ACC112 (cell line): ENCODE data around the gene CHRD.
A peak's percentile ranks its signal among the peaks of the same experiment; 100 is the strongest.
"Not testable (repeated sequence)": the region's sequence is repeated elsewhere in the genome, so short reads cannot be mapped to it uniquely, and the experiment has no call there.

Experiments used
- H2AFZ ChIP-seq: fragments of 200-600 bp; sonication (generic); one replicate; pipeline ENCODE4 v1.6.0; 2017; ENCODE audit warnings: antibody characterized with exemption, low read length; ENCODE audit not compliant: unreplicated experiment
- H3K27ac ChIP-seq: fragments of 200-600 bp; sonication (generic); 2 replicates; pipeline ENCODE4 v1.5.1; 2014; ENCODE audit warnings: low read depth, mild to moderate bottlenecking, antibody characterized with exemption, low read length, moderate library complexity
- H3K27me3 ChIP-seq: fragments of 200-600 bp; sonication (generic); 2 replicates; pipeline ENCODE4 v1.6.1; 2014; ENCODE audit warnings: mild to moderate bottlenecking, antibody characterized with exemption, low read length, moderate library complexity, mixed read lengths; ENCODE audit not compliant: insufficient read depth
- H3K36me3 ChIP-seq: fragments of 200-600 bp; sonication (generic); 2 replicates; pipeline ENCODE4 v1.6.1; 2016; ENCODE audit warnings: mild to moderate bottlenecking, antibody characterized with exemption, low read length, moderate library complexity, mixed read lengths; ENCODE audit not compliant: insufficient read depth
- H3K4me1 ChIP-seq: fragments of 200-600 bp; sonication (generic); one replicate; pipeline ENCODE4 v1.6.1; 2016; ENCODE audit warnings: low read length, mixed read lengths; ENCODE audit not compliant: insufficient read depth, unreplicated experiment, control insufficient read depth
- H3K4me3 ChIP-seq: fragments of 200-600 bp; sonication (generic); 2 replicates; pipeline ENCODE4 v1.5.1; 2014; ENCODE audit warnings: mild to moderate bottlenecking, low read depth, low read length
- H3K79me2 ChIP-seq: fragments of 200-600 bp; sonication (generic); one replicate; pipeline ENCODE4 v1.6.0; 2016; ENCODE audit warnings: low read length; ENCODE audit not compliant: control insufficient read depth, unreplicated experiment, insufficient read depth

The CHRD gene

GRCh38 chr3:184337981-184338380, 41.9 kb upstream of the CHRD start:
- peaks cover 63% of the 10 kb centered on the region for H3K4me1 ChIP-seq
- peak overlapping the region; percentile 94 for H3K27ac ChIP-seq
- no peak overlapping the region for H2AFZ ChIP-seq
- H3K27me3 ChIP-seq: no peaks in the 10 kb centered on the region
- peaks cover 51% of the 10 kb centered on the region for H3K79me2 ChIP-seq
- peaks cover 15% of the 10 kb centered on the region; the same call in 1 of the 2 replicates for H3K36me3 ChIP-seq
- H3K4me3 ChIP-seq: peak overlapping the region; percentile 83

DNA sequence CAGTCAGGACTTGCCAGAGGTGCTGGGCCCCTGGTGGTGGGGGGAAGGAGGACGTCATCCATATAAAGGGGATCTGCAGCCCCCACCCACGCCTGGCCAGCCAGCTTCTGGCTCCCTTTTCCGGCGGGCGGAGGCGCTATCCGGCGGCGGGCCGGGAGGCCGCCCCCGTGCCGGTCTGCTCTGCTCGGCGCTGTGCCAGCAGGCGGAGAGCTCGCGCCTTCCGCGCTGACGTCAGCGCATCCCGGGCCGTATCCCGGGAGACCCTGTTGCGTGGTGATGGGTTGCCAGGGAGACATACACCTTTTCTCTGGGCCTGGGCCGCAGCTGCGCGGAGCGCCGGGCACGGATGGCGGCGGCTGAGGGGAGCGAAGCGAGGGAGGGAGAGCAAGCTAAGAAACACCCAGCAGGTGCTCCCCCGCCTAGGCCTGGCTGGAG, 41.3 kb upstream of the CHRD start:
- Histone ChIP-seq H3K27ac (peak overlapping the region; percentile 94), H3K4me3 (peak overlapping the region; percentile 83), H3K4me1 (peaks cover 58% of the 10 kb centered on the region), H3K36me3 (peaks cover 9% of the 10 kb centered on the region; the same call in 1 of the 2 replicates), H3K27me3 (no peaks in the 10 kb centered on the region), H2AFZ (no peak overlapping the region), H3K79me2 (peaks cover 47% of the 10 kb centered on the region)

GRCh38 chr3:184339001-184339400, 40.9 kb upstream of the CHRD start:
- Histone ChIP-seq H3K36me3 (peaks cover 4% of the 10 kb centered on the region; the same call in 1 of the 2 replicates), H2AFZ (no peak overlapping the region), H3K4me1 (peaks cover 53% of the 10 kb centered on the region), H3K27me3 (no peaks in the 10 kb centered on the region), H3K79me2 (peaks cover 47% of the 10 kb centered on the region), H3K4me3 (peak overlapping the region; percentile 83), H3K27ac (peak overlapping the region; percentile 94)

- not testable (repeated sequence) for H3K27ac ChIP-seq, H2AFZ ChIP-seq, H3K4me3 ChIP-seq, H3K27me3 ChIP-seq, H3K36me3 ChIP-seq
- H3K4me1 ChIP-seq: peaks cover 47% of the 10 kb centered on the region
- peaks cover 47% of the 10 kb centered on the region for H3K79me2 ChIP-seq
Measured at GRCh38 chr3:184339451-184340135, 40.3 kb upstream of the CHRD start.

DNA sequence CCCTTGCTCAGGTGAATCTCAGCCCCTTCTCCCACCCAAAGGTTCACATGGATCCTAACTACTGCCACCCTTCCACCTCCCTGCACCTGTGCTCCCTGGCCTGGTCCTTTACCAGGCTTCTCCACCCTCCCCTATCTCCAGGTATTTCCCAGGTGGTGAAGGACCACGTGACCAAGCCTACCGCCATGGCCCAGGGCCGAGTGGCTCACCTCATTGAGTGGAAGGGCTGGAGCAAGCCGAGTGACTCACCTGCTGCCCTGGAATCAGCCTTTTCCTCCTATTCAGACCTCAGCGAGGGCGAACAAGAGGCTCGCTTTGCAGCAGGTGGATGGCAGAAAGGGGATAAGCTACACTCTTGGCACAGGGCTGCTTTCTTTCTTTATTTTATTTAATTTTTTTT, 37.9 kb upstream of the CHRD start:
- peaks cover 41% of the 10 kb centered on the region for H3K79me2 ChIP-seq

GRCh38 chr3:184343200-184343876, 36.5 kb upstream of the CHRD start:
- Histone ChIP-seq H3K27ac (no peak overlapping the region), H3K4me3 (no peak overlapping the region), H3K27me3 (no peaks in the 10 kb centered on the region), H2AFZ (no peak overlapping the region), H3K4me1 (peaks cover 23% of the 10 kb centered on the region), H3K36me3 (peaks cover 3% of the 10 kb centered on the region; the same call in 1 of the 2 replicates), H3K79me2 (peaks cover 27% of the 10 kb centered on the region)

More for the DNA sequence above, 37.9 kb upstream of the CHRD start:
- peaks cover 3% of the 10 kb centered on the region; the same call in 1 of the 2 replicates for H3K36me3 ChIP-seq
- H3K27ac ChIP-seq: no peak overlapping the region
- no peak overlapping the region for H2AFZ ChIP-seq
- no peak overlapping the region for H3K4me3 ChIP-seq
- peaks cover 37% of the 10 kb centered on the region for H3K4me1 ChIP-seq
- H3K27me3 ChIP-seq: no peaks in the 10 kb centered on the region

DNA sequence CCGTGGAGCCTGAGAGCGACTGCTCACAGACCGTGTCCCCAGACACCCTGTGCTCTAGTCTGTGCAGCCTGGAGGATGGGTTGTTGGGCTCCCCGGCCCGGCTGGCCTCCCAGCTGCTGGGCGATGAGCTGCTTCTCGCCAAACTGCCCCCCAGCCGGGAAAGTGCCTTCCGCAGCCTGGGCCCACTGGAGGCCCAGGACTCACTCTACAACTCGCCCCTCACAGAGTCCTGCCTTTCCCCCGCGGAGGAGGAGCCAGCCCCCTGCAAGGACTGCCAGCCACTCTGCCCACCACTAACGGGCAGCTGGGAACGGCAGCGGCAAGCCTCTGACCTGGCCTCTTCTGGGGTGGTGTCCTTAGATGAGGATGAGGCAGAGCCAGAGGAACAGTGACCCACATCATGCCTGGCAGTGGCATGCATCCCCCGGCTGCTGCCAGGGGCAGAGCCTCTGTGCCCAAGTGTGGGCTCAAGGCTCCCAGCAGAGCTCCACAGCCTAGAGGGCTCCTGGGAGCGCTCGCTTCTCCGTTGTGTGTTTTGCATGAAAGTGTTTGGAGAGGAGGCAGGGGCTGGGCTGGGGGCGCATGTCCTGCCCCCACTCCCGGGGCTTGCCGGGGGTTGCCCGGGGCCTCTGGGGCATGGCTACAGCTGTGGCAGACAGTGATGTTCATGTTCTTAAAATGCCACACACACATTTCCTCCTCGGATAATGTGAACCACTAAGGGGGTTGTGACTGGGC, 35.1 kb upstream of the CHRD start:
- Histone ChIP-seq H3K36me3 (peaks cover 3% of the 10 kb centered on the region; the same call in 1 of the 2 replicates), H3K4me1 (peaks cover 15% of the 10 kb centered on the region), H3K27ac (no peak overlapping the region), H3K79me2 (peaks cover 15% of the 10 kb centered on the region), H3K4me3 (no peak overlapping the region), H3K27me3 (no peaks in the 10 kb centered on the region), H2AFZ (no peak overlapping the region)

DNA sequence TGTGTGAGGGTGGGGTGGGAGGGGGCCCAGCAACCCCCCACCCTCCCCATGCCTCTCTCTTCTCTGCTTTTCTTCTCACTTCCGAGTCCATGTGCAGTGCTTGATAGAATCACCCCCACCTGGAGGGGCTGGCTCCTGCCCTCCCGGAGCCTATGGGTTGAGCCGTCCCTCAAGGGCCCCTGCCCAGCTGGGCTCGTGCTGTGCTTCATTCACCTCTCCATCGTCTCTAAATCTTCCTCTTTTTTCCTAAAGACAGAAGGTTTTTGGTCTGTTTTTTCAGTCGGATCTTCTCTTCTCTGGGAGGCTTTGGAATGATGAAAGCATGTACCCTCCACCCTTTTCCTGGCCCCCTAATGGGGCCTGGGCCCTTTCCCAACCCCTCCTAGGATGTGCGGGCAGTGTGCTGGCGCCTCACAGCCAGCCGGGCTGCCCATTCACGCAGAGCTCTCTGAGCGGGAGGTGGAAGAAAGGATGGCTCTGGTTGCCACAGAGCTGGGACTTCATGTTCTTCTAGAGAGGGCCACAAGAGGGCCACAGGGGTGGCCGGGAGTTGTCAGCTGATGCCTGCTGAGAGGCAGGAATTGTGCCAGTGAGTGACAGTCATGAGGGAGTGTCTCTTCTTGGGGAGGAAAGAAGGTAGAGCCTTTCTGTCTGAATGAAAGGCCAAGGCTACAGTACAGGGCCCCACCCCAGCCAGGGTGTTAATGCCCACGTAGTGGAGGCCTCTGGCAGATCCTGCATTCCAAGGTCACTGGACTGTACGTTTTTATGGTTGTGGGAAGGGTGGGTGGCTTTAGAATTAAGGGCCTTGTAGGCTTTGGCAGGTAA, 34.3 kb upstream of the CHRD start:
- no peaks in the 10 kb centered on the region for H3K27me3 ChIP-seq
- H3K4me1 ChIP-seq: peaks cover 13% of the 10 kb centered on the region
- no peak overlapping the region for H3K4me3 ChIP-seq
- no peak overlapping the region for H2AFZ ChIP-seq
- no peak overlapping the region for H3K27ac ChIP-seq
- peaks cover 3% of the 10 kb centered on the region; the same call in 1 of the 2 replicates for H3K36me3 ChIP-seq
- H3K79me2 ChIP-seq: peaks cover 12% of the 10 kb centered on the region

DNA sequence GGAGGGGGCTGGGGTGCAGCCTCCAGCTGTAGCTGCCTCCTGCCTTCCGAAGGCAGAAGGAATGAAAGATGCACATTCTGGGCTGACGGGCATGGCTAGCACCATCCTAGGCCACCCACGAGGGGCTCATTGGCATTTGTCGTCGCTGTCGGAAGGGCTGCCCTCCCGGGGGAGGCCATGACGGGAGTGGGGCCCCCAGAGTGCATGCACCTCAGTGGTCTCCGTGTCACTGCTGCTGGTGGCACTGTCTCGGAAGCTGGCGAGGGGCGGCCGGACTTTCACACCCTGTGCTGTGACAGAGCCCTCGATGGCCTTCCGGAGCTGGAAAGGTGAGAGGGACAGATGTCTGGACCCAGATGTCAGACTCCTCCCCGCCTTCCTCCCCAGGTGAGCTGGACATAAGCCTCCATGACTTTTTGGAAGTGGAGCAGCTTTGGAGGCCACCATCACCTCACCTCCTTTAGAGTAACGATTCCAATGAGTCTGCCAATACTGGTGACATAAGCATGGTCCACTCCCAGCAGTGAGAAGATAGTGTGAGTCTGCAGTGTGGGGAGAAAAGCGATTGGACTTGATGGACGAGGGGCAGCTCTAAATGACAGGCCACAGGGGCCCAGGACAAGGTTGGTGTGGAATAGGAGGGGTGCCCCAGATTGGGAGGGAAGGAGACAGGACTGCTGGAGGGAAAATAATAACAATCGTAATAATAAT, 33.2 kb upstream of the CHRD start:
- H3K36me3 ChIP-seq: peaks cover 3% of the 10 kb centered on the region; the same call in 1 of the 2 replicates
- H3K27ac ChIP-seq: no peak overlapping the region
- H3K4me1 ChIP-seq: peaks cover 5% of the 10 kb centered on the region
- peaks cover 2% of the 10 kb centered on the region for H3K79me2 ChIP-seq
- no peaks in the 10 kb centered on the region for H3K27me3 ChIP-seq
- H3K4me3 ChIP-seq: no peak overlapping the region
- H2AFZ ChIP-seq: no peak overlapping the region
